ENCODE measurements around the gene CEP112.

- no peak for TF ChIP-seq TAF1 (IDR thresholded peaks at IDR 0.05; ENCODE audit: low read depth, low read length)
- TF ChIP-seq POLR2A (IDR thresholded peaks at IDR 0.05; ENCODE audit: low read depth, low read length) = no peak
- TF ChIP-seq POLR2AphosphoS5 (IDR thresholded peaks at IDR 0.05; ENCODE audit: low read depth, low read length) = no peak
- no peak for TF ChIP-seq SPI1 (IDR thresholded peaks at IDR 0.05; ENCODE audit: low read depth, low read length)
- TF ChIP-seq PAX5 (IDR thresholded peaks at IDR 0.05; ENCODE audit: insufficient read depth, low read length, severe bottlenecking) = no peak
Measured at GRCh38 chr17:65737451-65737850, 454.5 kb downstream of the CEP112 start.

All from GM12891 (cell line).